HG03175 (cell line): Measurements from ENCODE around the gene CABYR.
A peak's percentile ranks its signal among the peaks of the same experiment; 100 is the strongest.

Experiments
- ATAC-seq: cut with Tn5 transposase; IDR thresholded peaks from one replicate; pipeline ENCODE4 v1.9.1; 2021; ENCODE audit warnings: mild to moderate bottlenecking, moderate library complexity; ENCODE audit not compliant: unreplicated experiment

CABYR gene

DNA sequence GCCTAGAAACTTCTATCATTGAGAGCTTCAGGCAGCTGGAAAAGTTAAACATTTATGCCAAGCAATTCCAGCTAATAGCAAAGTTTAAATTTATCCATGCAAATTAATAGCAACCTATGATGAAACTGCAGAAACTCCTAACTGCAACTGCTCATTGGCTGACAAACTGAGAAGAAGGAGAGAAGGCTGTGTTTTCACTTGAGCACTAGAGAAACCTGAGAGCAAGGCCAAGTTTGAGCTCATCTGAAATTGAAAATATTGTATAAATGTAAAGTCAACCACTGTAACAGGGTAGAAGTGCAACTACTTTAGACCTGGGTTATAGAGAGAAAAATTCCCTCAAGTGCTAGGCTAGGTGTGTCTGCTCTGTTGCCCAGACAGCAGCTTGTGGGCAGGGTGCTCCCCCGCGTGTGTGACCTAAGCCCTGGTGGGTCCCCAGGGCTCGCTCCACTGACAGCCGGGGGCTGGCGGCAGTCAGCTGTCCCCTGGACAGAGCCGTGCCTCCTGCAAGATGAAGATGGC lies 50.2 kb downstream of the CABYR start:
- ATAC-seq = peak; percentile 55

DNA sequence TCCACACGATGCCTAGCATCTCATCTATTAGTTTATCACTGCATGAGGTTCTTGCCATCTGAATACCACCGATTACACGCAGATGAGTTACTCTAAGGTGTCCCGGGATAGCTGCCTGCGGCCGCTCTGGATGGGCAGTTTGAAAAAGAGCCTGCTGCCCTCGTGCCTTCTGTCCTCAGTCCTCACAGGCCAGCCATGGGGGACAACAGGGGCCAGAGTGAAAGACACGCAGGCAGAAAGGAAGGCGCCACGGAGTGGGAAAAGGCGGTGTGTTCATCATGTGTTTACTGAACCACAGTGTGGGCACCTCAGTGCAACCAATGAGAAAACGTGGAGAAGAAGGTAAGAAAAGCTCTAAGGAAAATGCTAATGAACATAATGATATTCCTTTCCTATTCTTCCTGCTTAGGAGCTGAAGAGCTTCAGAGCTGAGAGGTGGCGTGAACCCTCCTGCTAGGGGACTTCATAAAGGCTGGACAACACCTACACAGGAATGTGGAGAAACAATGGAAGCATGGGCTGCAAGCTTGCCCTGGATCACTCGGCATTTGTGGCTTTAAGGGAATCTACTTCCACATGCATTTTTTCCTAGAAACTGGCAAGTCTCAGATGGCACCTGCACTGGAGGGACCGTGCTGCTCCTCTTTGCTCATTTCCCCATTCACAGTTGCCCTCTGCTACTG lies 50.9 kb downstream of the CABYR start:
- ATAC-seq = no peak

DNA sequence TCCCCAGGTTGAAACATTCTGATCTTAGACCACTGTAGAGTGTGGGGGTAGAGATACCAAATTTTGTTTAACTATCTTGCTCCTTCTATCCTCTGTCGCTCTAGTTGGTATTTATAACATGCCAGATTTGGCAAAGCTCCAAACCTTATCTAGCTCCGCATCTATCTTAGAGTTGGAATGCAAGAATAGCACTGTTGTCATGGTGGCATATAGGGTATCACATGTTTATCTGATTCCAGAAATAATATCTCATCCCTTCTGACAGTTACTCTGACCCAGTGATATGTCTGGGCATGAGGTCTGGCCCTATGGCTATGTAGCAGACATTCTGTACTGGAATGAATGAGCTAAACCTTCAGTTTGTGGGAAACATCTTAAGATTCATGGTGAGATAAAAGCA lies 51.7 kb downstream of the CABYR start:
- no peak for ATAC-seq

DNA sequence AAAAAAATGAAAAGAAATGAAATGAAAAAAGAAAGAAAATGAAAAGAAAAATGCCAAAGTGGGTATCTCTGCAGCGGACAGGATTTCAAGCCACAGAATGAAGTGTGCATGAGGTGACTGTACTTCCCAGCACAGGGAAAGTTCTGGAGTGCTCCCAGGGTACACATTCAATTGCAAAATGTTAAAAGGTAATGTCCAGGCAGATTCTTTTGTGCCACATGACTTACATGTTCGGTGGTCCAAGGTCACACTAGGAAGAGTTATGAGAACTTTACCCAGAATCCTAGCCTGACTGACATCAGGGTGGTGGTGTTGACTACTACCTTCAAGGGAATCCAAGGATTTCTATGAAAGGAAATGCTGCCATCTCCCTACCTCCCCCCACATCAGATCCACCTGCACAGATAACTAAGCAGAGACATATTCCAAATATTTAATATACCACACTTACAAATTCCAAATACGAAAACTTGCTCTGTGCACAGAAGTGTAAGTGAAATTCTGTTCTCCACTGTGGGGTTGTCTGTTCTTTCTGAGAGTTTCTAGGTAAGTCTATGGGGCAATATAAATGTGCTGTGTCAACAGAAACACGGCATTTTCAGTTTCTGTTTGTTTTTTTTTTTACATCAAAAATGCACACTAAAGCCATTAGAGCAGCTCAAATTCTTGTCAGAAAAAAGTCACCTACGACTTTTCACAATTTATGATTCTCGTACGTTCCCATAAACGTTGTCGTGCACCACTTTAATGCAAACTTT lies 56.6 kb downstream of the CABYR start:
- ATAC-seq = no peak

DNA sequence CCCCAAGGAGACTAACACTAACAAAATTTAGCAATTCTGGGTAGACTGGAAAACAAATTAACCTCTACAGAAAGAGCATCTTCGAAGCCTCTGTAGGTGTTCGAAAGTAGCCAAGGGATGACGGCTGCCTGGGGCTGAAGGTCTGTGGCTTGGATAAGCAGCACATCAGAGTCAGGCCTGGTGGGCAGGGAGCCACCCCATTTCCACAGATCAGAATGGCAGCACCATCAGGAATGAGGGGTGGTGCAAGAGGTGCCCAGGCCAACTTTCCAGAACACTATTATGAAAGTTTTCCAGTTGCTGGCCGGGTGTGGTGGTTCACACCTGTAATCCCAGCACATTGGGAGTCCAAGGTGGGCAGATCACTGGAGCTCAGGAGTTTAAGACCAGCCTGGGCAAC lies 57.9 kb downstream of the CABYR start:
- no peak for ATAC-seq

DNA sequence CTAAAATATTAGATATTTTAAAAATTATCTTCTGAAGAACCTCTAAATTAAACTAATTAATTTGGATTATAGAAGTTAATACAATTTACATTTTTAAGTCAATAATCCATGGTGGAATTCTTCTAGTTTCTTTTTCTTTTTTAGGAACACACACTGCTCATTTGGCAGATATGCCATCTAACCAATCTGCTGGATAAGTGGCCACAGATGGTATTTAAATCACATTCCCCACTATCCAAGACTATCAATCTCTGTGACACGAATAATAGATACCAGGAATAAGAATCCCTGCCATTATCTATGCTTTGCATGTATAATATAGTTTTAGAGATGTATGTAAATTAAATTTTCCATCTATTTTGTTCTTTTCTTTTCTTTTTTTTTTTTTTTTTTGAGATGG lies 58.5 kb downstream of the CABYR start:
- no peak for ATAC-seq

DNA sequence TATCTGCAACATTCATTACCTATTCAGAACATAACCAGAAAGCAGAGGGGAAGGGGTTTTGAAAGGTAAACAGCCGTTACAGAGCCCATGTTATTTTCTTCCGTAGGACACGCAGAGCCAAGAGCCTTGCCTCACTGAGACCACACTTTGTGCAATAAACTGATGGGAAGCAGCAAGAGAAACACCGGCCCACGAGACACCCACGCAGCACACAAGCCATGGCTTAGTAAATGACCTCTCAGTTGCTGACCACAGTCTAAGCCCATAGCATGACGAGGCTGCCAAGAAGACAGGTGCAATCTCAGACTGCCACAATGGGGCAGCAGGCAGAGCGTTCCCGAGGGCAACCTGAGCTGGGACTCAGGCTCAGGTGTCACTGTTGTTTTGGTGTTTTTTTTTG lies 59.6 kb downstream of the CABYR start:
- no peak for ATAC-seq

DNA sequence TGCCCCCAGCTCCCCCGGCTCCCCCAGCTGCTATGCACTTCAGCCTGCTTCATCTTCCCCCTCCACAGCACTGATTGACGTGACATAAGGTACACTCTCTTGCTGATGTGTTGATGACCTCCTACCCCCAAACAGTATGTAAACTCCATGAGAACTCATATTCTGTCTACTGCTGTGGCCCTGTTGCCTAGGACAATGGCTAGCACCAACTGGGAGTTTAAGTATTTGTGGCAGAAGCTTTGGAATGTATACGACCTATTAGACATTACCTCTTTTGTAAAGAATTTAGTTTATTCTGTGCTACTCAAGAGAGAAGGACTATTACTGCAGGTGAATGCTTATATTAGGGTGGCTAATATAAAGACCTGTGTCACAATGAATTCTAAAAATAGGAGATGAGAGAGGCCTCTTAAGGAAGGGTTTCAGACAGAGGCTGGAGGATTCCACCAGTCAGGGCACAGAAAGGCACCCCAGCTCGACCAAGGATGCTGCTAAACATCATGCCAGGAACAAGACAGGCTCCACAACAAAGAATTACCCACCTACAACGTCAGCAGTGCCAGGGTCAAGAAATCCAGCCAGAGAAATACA lies 60.6 kb downstream of the CABYR start:
- no peak for ATAC-seq

DNA sequence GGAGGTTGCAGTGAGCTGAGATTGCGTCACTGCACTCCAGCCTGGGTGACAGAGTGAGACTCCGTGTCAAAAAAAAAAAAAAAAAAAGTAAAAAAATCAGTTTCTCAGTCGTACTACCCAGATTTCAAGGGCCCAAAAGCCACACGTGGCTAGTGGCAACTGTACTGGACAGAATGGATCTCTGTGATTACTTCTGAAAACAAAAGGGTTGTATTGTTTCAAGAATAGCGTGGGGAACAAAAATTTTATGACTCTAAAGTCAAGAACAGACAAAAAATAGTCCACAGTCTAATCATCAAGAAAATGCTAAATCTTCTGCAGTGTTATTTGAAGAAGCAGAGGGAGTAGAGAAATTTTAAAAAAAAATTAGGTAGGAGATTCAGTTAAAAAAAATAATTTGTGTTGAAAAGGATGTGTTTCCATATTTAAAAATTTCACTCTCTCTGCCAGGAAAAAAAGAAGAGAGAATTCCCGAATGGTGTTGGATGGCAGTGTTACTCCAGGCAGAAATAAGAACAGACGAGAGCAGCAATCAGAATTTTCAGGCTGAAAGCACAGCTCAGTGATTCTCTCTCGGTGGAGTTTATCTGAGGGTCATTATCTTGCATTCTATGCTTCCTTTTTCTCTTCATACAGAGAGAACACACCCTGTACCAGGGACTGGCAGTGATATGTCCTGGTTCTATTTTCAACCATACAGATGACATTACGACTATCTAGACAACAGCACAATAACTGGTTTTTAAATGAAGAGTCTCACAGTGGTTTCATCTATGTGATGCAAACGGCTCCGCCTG lies 61.8 kb downstream of the CABYR start:
- no peak for ATAC-seq

DNA sequence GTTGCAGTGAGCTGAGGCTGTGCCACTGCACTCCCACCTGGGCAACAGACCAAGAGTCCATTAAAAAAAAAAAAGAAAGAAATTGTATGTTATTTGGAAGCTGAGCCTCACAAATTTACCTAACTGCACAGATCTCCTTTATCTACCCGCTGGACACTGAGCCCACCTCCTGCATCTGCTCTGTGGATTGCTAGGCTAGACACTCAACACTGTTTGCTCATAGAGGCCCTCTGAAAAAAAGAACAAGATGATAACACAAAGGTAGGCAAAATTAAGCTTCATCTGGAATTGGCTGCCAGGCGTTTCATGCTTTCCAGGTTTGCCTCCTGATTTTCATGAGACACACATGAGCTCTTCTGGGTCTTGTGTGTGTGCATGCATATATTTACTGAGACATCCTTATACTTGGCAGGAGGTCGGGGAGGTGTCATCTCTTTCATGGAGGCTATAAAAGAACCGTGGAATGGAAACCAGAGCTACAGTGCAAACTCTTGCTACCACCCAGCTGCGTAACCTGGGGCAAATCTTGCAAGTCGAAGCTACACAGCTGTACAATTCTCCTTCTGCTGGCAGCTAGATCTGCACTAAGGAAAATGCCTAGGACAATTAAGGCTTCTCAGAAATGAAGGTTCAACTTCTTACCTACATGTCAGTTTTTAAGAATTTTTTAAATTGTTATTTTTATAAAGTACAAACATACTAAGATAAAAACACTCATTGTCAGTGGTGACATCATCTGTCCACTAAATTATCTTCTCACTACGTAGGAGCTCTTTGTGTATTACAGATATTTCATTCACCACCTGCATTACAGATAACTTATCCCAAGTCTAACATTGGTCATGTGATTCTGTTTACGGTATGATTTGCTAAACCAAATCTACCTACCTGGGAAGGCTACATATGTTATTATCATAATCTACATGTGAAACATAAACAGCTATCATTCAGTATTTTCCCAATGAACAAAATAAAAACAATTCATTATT lies 63.1 kb downstream of the CABYR start:
- ATAC-seq = no peak

DNA sequence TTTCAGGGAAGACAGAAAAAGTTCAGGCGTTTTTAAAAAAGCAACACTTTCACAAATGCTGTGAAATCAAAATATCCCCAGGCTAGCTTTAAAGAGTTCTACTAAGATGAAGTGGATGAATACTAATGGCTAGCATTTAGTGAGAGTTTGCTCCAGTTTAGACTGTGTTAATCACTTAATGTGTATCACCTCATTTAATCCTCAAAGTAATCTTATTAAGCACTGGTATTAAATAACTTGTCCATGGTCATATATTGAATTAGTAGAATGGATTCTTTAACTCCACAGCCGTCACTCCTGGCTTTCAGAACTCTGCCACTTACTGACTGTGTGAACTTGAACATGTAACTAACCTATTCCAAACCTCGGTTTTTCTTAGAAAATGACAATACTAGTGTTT lies 66.0 kb downstream of the CABYR start:
- no peak for ATAC-seq

DNA sequence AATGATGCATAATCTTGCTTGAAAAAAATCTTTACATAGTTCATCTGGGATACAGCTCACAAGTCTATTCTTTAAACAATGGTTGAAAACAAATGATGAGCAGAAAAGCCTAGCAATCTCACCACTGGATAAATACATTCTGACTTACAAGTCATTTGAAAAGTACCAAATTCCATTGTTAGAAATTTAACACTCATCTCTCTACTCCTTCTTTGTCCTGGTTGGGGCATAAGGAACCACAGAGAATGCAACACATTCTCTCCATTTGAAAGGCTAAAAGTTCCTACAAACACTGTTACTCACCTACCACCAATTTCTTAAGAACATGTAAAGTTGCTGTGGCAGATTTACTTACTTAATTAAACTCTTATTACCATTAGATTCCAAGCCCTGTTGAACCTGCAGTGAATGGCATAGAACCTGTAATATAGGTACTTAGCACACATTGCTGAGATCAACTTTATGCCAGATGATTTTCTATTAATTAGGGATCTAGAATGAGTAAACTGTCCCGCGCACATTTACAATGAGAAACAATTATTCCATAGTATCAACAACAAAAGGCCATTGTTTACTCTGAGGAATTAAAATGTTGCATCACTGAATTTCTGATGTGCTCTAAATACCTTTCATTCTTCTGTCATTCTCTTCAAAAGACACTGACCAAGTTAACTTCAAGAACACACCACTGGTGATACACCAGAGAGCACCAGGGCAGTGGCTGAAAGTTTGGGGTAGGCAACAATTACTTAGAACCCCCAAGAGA lies 69.6 kb downstream of the CABYR start:
- no peak for ATAC-seq

DNA sequence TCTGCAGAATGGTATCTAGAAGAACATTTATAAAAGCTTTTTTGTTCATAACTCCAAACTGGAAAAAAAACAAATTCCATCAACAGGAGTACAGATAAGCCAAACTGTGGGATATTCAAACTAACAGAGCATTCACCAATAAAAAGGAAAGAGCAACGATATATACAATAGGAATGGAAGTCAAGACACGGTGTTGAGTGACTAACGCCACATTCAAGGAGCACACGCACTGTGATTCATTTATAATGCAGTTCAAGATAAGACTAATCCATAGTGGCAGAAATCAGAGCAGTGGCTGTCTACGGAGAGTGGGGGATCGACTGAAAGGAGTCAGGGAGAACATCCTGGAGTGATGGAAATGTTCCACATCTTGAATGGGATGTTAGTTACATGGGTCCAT lies 70.7 kb downstream of the CABYR start:
- no peak for ATAC-seq
